ENCODE results near the gene UBE2E2. TPM values are rescaled to one million over a fixed set of nuclear protein-coding genes. Genes with fewer than 3 reads are reported as not detected.

The UBE2E2 gene
- polyA plus RNA-seq, 1 donor (not counting 4 experiments of a cell fraction or from before 2014, with no cell fraction given) = 63.2 TPM

- H4K20me1 ChIP-seq (ENCODE audit: control insufficient read depth, extremely low read depth, insufficient read depth, low read length) = no peaks in the 10 kb centered on the region
- H3K27ac ChIP-seq (ENCODE audit: control insufficient read depth, insufficient read depth, low read length) = no peak overlapping the region
- H3K4me3 ChIP-seq (ENCODE audit: control insufficient read depth in 2 of 3, extremely low read depth in 1 of 3, insufficient read depth in 2 of 3, low read depth in 1 of 3, low read length in 3 of 3) = no peak overlapping the region
- H3K79me2 ChIP-seq (ENCODE audit: control insufficient read depth, insufficient read depth, low read length) = no peaks in the 10 kb centered on the region
- no peaks in the 10 kb centered on the region for H3K36me3 ChIP-seq (ENCODE audit: control insufficient read depth in 2 of 2, extremely low read depth in 1 of 2, insufficient read depth in 2 of 2, low read length in 2 of 2)
- no peaks in the 10 kb centered on the region for H3K27me3 ChIP-seq (ENCODE audit: control insufficient read depth, extremely low read depth, insufficient read depth, low read length)
- no peak overlapping the region for H3K9ac ChIP-seq (ENCODE audit: control insufficient read depth, extremely low read depth, insufficient read depth, low read length)
- H3K9me3 ChIP-seq (ENCODE audit: control insufficient read depth, low read depth, low read length) = no peaks in the 10 kb centered on the region
- dilution Hi-C loops (cut with MboI; ENCODE audit: extremely low pct_ligation_motif_present, low sequenced_read_pairs) = no loop called here
- H2AFZ ChIP-seq (ENCODE audit: control insufficient read depth, low read length) = no peak overlapping the region
- no peaks in the 10 kb centered on the region for H3K4me1 ChIP-seq (ENCODE audit: control insufficient read depth, extremely low read depth, insufficient read depth, low read length)
- FAIRE-seq = no peak
- no peaks in the 10 kb centered on the region for H3K9me1 ChIP-seq (ENCODE audit: control insufficient read depth, extremely low read depth, insufficient read depth, low read length)
- no peak overlapping the region for H3K4me2 ChIP-seq (ENCODE audit: control insufficient read depth, extremely low read depth, insufficient read depth, low read depth, low read length)
- no peak for DNase-seq (ENCODE audit: low read depth, low spot score)
- TF ChIP-seq EZH2 (IDR thresholded peaks at IDR 0.05; ENCODE audit: low read length) = no peak
- TF ChIP-seq CTCF (optimal IDR thresholded peaks at IDR 0.05 in 1 of 3, IDR thresholded peaks at IDR 0.05 in 1 of 3, conservative IDR thresholded peaks at IDR 0.05 in 1 of 3; ENCODE audit: extremely low read depth in 1 of 3, insufficient read depth in 2 of 3, low read length in 3 of 3) = no peak
These were observed 324.2 kb downstream of the UBE2E2 start for GRCh38 chr3:23527326-23527725.

GRCh38 chr3:23533596-23533995, 330.5 kb downstream of the UBE2E2 start:
- H3K9ac ChIP-seq (ENCODE audit: control insufficient read depth, extremely low read depth, insufficient read depth, low read length) = no peak overlapping the region
- no peaks in the 10 kb centered on the region for H3K4me1 ChIP-seq (ENCODE audit: control insufficient read depth, extremely low read depth, insufficient read depth, low read length)
- dilution Hi-C loops (cut with MboI; ENCODE audit: extremely low pct_ligation_motif_present, low sequenced_read_pairs) = no loop called here
- TF ChIP-seq CTCF (optimal IDR thresholded peaks at IDR 0.05 in 1 of 3, IDR thresholded peaks at IDR 0.05 in 1 of 3, conservative IDR thresholded peaks at IDR 0.05 in 1 of 3; ENCODE audit: extremely low read depth in 1 of 3, insufficient read depth in 2 of 3, low read length in 3 of 3) = no peak
- DNase-seq (ENCODE audit: low read depth, low spot score) (no peak), FAIRE-seq (no peak)
- no peaks in the 10 kb centered on the region for H4K20me1 ChIP-seq (ENCODE audit: control insufficient read depth, extremely low read depth, insufficient read depth, low read length)
- no peaks in the 10 kb centered on the region for H3K36me3 ChIP-seq (ENCODE audit: control insufficient read depth in 2 of 2, extremely low read depth in 1 of 2, insufficient read depth in 2 of 2, low read length in 2 of 2)
- H3K4me2 ChIP-seq (ENCODE audit: control insufficient read depth, extremely low read depth, insufficient read depth, low read depth, low read length) = no peak overlapping the region
- no peak overlapping the region for H3K27ac ChIP-seq (ENCODE audit: control insufficient read depth, insufficient read depth, low read length)
- H3K4me3 ChIP-seq (ENCODE audit: control insufficient read depth in 2 of 3, extremely low read depth in 1 of 3, insufficient read depth in 2 of 3, low read depth in 1 of 3, low read length in 3 of 3) = no peak overlapping the region
- H3K9me3 ChIP-seq (ENCODE audit: control insufficient read depth, low read depth, low read length) = no peaks in the 10 kb centered on the region
- H3K79me2 ChIP-seq (ENCODE audit: control insufficient read depth, insufficient read depth, low read length) = no peaks in the 10 kb centered on the region
- H3K27me3 ChIP-seq (ENCODE audit: control insufficient read depth, extremely low read depth, insufficient read depth, low read length) = no peaks in the 10 kb centered on the region
- no peaks in the 10 kb centered on the region for H3K9me1 ChIP-seq (ENCODE audit: control insufficient read depth, extremely low read depth, insufficient read depth, low read length)
- no peak overlapping the region for H2AFZ ChIP-seq (ENCODE audit: control insufficient read depth, low read length)

Measured in keratinocyte (primary cell).